NCI-H187 treated with DMSO at 0.1 percent for 48 hours (cell line): ENCODE results near the gene EIF2S1.
"Not testable (repeated sequence)": the region's sequence is repeated elsewhere in the genome, so short reads cannot be mapped to it uniquely, and the experiment has no call there.

Experiments
- DNase-seq: peaks from one replicate; lab custom pipeline; 2025; lab: John Stamatoyannopoulos, UW

The EIF2S1 gene

DNA sequence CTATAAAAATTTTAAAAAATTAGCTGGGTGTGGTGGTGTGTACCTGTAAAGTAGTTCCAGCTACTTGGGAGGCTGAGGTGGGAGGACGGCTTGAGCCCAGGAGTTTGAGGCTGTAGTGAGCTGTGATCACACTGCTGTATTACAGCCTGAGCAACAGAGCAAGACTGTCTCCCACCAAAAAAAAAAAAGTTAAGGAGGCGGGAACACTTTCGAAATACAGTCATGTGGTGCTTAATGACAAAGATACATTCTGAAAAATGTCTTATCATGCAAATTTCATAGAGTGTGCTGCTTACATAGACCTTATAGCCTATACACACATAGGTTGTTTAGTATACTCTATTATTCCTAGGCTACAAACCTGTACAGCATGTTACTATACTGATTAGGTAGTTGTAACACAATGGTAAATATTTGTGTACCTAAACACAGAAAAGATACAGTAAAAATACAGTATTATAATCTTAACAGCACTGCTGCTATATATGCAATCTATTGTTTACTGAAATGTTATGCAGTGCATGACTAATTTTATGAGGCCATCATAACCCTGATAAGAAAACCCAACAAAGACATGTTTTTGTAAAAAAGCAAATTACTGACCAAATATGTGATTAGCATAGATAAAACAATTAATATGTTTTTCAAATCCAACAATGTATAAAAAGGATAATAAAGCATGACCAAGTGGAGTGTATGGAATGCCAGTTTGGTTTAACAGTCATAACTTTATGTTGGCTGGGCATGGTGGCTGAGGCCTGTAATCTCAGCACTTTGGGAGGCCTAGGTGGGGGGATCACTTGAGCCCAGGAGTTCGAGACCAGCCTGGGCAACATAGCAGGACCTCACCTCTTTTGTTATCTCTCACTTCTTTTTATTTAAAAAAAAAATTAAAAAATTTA, 11.4 kb downstream of the EIF2S1 start:
- no peak for DNase-seq

GRCh38 chr14:67372833-67373232, 12.7 kb downstream of the EIF2S1 start:
- no peak for DNase-seq

- no peak for DNase-seq
These were observed 13.2 kb downstream of the EIF2S1 start for GRCh38 chr14:67373347-67373746.

DNA sequence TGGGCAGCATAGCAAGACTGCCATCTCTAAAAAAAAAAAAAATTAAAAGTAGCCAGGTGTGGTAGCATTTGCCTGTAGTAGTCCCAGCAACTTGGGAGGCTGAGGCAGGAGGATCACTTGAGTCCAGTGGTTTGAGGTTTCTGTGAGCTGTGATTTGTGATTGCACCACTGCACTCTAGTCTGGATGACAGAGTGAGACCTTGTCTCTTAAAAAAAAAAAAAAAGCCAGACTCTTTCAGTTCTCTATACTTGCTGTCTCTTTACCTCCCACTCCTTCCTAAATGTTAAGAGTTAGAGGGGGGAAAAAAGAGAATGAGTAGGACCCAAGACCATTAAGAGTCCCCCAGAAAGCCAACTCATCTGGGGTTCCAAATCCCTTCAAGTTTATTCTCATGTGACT, 17.8 kb downstream of the EIF2S1 start:
- no peak for DNase-seq

- no peak for DNase-seq
These were observed 25.0 kb downstream of the EIF2S1 start for GRCh38 chr14:67385120-67385519.

GRCh38 chr14:67385618-67386017, 25.5 kb downstream of the EIF2S1 start:
- no peak for DNase-seq

DNA sequence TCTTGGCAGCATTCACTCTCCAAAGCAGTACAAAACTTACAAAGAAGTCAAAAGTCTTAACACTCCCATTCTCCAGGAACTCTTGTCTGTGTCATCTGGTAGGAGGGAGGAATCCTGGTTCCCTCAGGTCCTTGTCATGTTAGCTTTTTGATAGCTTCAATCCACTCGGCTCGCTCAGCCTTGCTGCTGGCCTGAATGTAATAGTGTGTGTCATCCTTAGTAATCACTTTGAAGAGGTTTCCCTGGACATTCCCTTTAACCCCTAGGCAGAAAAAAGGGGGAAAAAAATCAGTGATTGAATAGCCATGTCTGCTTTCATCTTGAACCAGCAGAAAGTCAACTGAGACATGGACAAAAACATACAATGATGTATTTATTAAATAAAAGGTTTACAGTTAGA, 27.1 kb downstream of the EIF2S1 start:
- no peak for DNase-seq

- no peak for DNase-seq
These were observed 29.1 kb downstream of the EIF2S1 start for GRCh38 chr14:67389275-67389674.

DNA sequence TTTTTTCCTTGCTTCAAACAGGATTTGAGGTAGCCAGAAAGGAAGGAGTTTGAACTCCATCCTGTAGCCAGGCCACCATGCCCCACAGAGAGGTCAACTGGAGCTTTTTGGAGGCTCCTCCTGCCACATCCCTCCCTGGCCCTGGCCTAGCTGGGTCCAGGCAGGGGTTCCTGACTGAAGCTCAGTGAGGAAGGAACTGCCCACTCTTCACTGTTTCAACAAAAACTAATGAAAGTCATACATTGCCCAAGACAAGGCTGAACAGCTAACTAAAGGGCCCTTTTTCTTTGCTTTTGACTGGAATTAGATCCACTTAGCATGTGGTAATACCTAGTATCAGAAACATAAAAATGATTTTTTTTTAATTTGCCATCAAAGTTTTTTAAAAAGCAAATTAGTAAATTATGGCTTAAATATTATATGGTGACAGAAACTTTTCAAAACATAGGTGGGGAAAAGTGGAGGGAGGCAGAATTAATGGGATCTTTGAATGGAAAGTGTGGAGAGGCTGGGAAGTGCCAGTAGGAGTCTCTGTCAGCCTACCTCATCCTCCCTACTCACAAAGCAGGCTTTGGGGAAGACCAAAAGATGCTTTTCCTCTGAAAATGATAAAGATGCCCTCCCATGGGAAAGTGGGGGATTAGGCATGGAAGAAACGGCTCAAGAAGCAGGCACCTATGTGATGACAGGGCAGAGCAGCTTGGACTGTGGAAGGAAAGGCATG, 29.8 kb downstream of the EIF2S1 start:
- DNase-seq: no peak

- DNase-seq: no peak
These were observed 31.1 kb downstream of the EIF2S1 start for GRCh38 chr14:67391268-67391667.

DNA sequence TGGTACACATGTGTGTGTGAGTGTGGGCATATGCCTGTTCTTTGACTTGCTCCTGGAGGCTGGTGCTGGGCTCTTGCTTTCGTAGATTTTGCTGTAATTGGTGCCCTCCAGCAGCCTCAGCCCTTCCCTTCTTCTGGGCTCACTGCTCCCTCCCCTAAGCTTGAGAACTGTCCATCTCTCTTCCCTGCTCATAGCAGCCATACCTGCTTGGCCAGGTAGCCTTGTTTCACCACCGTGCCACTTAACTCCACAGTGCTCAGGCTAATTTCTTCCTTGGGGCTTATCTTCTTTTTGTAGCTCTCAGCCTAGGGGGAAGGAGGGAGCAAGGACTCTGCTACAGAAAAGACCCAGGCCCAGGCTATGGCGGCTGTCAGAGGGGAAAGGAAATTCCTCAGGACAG, 32.0 kb downstream of the EIF2S1 start:
- DNase-seq: no peak

GRCh38 chr14:67392800-67393199, 32.7 kb downstream of the EIF2S1 start:
- DNase-seq: no peak

GRCh38 chr14:67393689-67394088, 33.6 kb downstream of the EIF2S1 start:
- DNase-seq: no peak

GRCh38 chr14:67395086-67395875, 35.2 kb downstream of the EIF2S1 start:
- DNase-seq: no peak

- no peak for DNase-seq
These were observed 35.7 kb downstream of the EIF2S1 start for GRCh38 chr14:67395876-67396189.

DNA sequence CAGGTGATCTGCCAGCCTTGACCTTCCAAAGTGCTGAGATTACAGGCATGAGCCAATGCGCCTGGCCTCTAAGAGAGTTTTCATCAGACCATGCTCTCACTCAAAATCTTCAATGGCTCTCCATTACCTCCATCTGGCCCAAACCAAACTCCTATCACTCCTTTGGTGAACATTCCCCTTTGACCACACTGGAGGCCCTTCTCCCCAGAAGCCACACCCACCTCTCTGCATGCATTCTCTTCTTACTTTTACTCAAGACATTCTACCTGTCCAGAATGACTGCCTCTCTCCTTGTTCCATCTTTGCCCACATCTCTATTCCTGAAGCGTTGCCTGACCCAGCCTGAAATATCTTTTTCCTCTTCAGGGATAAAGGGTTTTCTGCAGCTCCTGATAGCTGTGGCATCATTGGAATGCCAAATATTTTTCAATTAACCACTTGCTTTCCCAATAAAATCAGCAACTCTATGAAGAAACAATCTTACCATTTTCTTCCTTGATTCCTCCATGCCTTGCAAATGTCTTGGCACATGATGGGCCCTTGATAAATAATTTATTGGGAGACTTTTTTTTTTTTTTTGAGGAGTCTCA, 36.3 kb downstream of the EIF2S1 start:
- no peak for DNase-seq

- DNase-seq: no peak
These were observed 37.4 kb downstream of the EIF2S1 start for GRCh38 chr14:67397536-67397935.

DNA sequence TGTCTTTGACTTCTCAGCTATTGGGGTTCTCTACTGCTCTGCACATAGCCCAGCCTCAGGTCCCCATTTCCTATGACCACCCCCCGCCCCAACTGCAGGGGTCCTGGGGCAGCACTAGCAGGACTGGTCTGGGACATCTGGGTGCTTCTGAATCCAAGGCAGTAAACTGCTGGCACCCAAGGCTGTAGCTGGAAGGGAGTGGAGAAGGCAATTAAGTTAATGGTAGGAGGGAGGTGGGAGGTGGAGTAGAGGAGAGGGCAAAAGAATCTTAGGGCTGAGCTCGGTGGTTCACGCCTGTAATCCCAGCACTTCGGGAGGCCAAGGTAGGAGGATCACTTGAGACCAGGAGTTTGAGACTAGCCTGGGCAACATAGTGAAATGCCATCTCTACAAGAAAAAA, 40.3 kb downstream of the EIF2S1 start:
- no peak for DNase-seq

GRCh38 chr14:67405771-67406170, 45.6 kb downstream of the EIF2S1 start:
- no peak for DNase-seq

- DNase-seq: not testable (repeated sequence)
These were observed 48.1 kb downstream of the EIF2S1 start for GRCh38 chr14:67408122-67408801.

GRCh38 chr14:67409461-67409860, 49.3 kb downstream of the EIF2S1 start:
- DNase-seq: no peak

DNA sequence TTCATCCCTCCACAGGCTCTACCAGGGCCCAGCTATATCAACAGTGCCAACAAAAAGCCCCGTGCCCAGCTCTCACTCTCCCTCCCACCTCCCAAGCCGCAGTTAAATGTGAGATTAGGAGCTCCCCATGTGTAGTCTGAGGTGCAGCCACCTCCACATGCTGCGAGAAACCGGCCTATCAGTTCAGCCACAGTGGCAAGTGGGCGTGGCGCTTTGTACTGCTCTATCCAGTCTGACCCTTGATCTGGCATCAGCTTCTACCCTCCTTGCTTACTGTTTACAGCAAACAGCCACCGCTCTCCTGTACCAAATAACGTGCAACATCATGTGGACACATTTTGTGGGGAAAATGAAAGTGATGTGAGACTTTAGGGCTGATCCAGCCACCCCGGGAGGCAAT, 50.2 kb downstream of the EIF2S1 start:
- no peak for DNase-seq
